Astrocyte (in vitro differentiated cells and primary cell): ENCODE measurements around the gene RNF121. TPM values are rescaled to one million over a fixed set of nuclear protein-coding genes. Genes with fewer than 3 reads are reported as not detected.

Source experiments
- DNase-seq: peaks from one replicate; pipeline ENCODE4 v3.0.0-alpha.2; 2010; ENCODE audit warnings: low read depth
- FAIRE-seq: peaks from 2 replicates; lab custom pipeline; 2011; peaks lifted over from hg19 to GRCh38; lab: Jason Lieb, UNC
- H2AFZ ChIP-seq: 2 replicates; pipeline ENCODE4 v1.6.0; 2012; ENCODE audit warnings: low read depth, low read length, inconsistent platforms
- H3K27ac ChIP-seq: 2 replicates; pipeline ENCODE4 v1.5.1; 2011; ENCODE audit warnings: low read depth, low read length, inconsistent platforms
- H3K27me3 ChIP-seq: 2 replicates; pipeline ENCODE4 v1.6.0; 2011; ENCODE audit warnings: low read length, inconsistent platforms; ENCODE audit not compliant: insufficient read depth
- H3K36me3 ChIP-seq: 2 replicates; pipeline ENCODE4 v1.5.1; 2011; ENCODE audit warnings: low read length, inconsistent platforms; ENCODE audit not compliant: insufficient read depth
- H3K4me1 ChIP-seq: 2 replicates; pipeline ENCODE4 v1.5.1; 2011; ENCODE audit warnings: low read length, inconsistent platforms; ENCODE audit not compliant: insufficient read depth
- H3K4me2 ChIP-seq: 2 replicates; pipeline ENCODE4 v1.6.0; 2012; ENCODE audit warnings: low read length, inconsistent platforms
- H3K4me3 ChIP-seq: 2 replicates; pipeline ENCODE4 v1.5.1; 2011; ENCODE audit warnings: low read depth, mild to moderate bottlenecking, low read length, inconsistent platforms; ENCODE audit not compliant: insufficient read depth
- H3K79me2 ChIP-seq: 2 replicates; pipeline ENCODE4 v1.6.0; 2012; ENCODE audit warnings: mild to moderate bottlenecking, low read length, inconsistent platforms; ENCODE audit not compliant: insufficient read depth
- H3K9ac ChIP-seq: 2 replicates; pipeline ENCODE4 v1.6.0; 2012; ENCODE audit warnings: mild to moderate bottlenecking, low read length, inconsistent platforms
- H3K9me3 ChIP-seq: 2 replicates; pipeline ENCODE4 v1.5.1; 2012; ENCODE audit warnings: low read depth, mild to moderate bottlenecking, low read length, inconsistent platforms; ENCODE audit not compliant: insufficient read depth
- H4K20me1 ChIP-seq: 2 replicates; pipeline ENCODE4 v1.6.0; 2012; ENCODE audit warnings: low read length, inconsistent platforms; ENCODE audit not compliant: insufficient read depth
- H3K27ac Mint-ChIP-seq: one replicate; pipeline ENCODE4 v1.8.0; 2021; ENCODE audit warnings: mild to moderate bottlenecking, mixed read lengths; ENCODE audit not compliant: unreplicated experiment
- H3K27me3 Mint-ChIP-seq: one replicate; pipeline ENCODE4 v1.8.0; 2021; ENCODE audit warnings: low read depth, mixed read lengths; ENCODE audit not compliant: unreplicated experiment
- H3K36me3 Mint-ChIP-seq: one replicate; pipeline ENCODE4 v1.8.0; 2021; ENCODE audit warnings: low read depth, mixed read lengths; ENCODE audit not compliant: unreplicated experiment
- H3K4me1 Mint-ChIP-seq: one replicate; pipeline ENCODE4 v1.8.0; 2021; ENCODE audit warnings: low read depth, mixed read lengths; ENCODE audit not compliant: unreplicated experiment
- H3K4me3 Mint-ChIP-seq: one replicate; pipeline ENCODE4 v1.8.0; 2021; ENCODE audit warnings: mild to moderate bottlenecking, moderate library complexity, mixed read lengths; ENCODE audit not compliant: unreplicated experiment
- H3K9me3 Mint-ChIP-seq: one replicate; pipeline ENCODE4 v1.8.0; 2021; ENCODE audit warnings: mild to moderate bottlenecking, mixed read lengths; ENCODE audit not compliant: unreplicated experiment
- EZH2 ChIP-seq: IDR thresholded peaks from 2 replicates; pipeline ENCODE4 v1.6.1; 2012; ENCODE audit warnings: mild to moderate bottlenecking, low read length, inconsistent platforms; ENCODE audit not compliant: insufficient read depth
- total RNA-seq: library from RNA; stranded (reverse); gene quantifications from 2 replicates; pipeline ENCODE4 v1.2.1, GENCODE V29; 2021
- TF ChIP-seq, protein P1 (sequence below): IDR thresholded peaks from 2 replicates; pipeline ENCODE4 v1.5.1; 2011; ENCODE audit warnings: low read depth, mild to moderate bottlenecking, inconsistent platforms, low read length, moderate library complexity; ENCODE audit not compliant: insufficient read depth

Gene RNF121
- total RNA-seq, 1 donor from 2014 or later, result 73.4 TPM

DNA sequence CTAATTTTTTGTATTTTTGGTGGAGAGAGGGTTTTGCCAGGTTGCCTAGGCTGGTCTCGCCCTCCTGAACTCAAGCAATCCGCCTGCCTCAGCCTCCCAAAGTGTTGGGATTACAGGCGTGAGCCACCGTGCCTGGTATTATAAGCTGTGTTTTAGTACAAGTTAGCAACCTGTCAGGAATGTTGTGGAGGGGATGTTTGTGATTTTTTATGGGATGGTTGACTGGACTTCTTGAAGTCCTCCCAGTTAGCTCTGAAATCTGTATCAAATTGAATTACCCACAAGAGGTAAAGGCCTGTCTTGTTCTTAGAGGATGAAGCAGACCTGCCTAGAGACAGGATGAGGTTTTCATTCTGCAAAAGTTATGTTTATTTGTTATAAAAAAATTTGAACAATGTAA, 35.8 kb downstream of the RNF121 start:
- peaks cover 11% of the 10 kb centered on the region for H3K4me1 ChIP-seq
- TF ChIP-seq, protein P1, sequence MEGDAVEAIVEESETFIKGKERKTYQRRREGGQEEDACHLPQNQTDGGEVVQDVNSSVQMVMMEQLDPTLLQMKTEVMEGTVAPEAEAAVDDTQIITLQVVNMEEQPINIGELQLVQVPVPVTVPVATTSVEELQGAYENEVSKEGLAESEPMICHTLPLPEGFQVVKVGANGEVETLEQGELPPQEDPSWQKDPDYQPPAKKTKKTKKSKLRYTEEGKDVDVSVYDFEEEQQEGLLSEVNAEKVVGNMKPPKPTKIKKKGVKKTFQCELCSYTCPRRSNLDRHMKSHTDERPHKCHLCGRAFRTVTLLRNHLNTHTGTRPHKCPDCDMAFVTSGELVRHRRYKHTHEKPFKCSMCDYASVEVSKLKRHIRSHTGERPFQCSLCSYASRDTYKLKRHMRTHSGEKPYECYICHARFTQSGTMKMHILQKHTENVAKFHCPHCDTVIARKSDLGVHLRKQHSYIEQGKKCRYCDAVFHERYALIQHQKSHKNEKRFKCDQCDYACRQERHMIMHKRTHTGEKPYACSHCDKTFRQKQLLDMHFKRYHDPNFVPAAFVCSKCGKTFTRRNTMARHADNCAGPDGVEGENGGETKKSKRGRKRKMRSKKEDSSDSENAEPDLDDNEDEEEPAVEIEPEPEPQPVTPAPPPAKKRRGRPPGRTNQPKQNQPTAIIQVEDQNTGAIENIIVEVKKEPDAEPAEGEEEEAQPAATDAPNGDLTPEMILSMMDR, result no peak
- TF ChIP-seq EZH2, result no peak
- no peak for FAIRE-seq
- no peak overlapping the region for H3K9ac ChIP-seq
- peaks cover 55% of the 10 kb centered on the region for H3K79me2 ChIP-seq
- H2AFZ ChIP-seq, result no peak overlapping the region
- Mint-ChIP-seq H3K27ac (no peak overlapping the region), H3K27me3 (no peaks in the 10 kb centered on the region), H3K36me3 (peaks cover 12% of the 10 kb centered on the region), H3K9me3 (no peaks in the 10 kb centered on the region), H3K4me1 (peaks cover 23% of the 10 kb centered on the region), H3K4me3 (no peak overlapping the region)
- no peaks in the 10 kb centered on the region for H3K9me3 ChIP-seq
- no peak overlapping the region for H3K27ac ChIP-seq
- H3K4me2 ChIP-seq, result peak overlapping the region; percentile 3
- H3K36me3 ChIP-seq, result peaks cover 35% of the 10 kb centered on the region
- DNase-seq, result no peak
- H3K4me3 ChIP-seq, result no peak overlapping the region
- no peaks in the 10 kb centered on the region for H3K27me3 ChIP-seq
- H4K20me1 ChIP-seq, result peaks cover 34% of the 10 kb centered on the region

DNA sequence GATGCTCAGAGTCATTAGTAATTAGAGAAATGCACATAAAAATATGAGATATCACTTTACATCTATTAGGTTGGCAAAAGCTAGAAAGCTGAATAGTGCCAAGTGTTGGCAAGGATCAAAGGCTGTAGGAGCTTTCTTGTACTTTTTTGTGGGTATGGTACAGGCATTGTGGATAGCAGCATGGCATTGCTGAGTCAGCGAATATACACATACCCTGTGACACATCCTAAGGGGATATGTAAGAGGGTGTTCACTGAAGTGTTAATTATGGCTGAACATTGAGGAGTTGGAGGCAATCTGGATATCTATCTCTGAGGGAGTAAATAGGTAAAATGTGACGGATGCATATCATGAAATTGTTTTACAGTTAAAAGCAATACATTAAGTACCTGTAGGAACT, 42.8 kb downstream of the RNF121 start:
- H3K9me3 Mint-ChIP-seq, result no peaks in the 10 kb centered on the region
- TF ChIP-seq EZH2, result no peak
- TF ChIP-seq, protein P1, result no peak
- H3K27ac ChIP-seq, result no peak overlapping the region
- no peak overlapping the region for H2AFZ ChIP-seq
- no peak overlapping the region for H3K27ac Mint-ChIP-seq
- peaks cover 7% of the 10 kb centered on the region for H3K36me3 Mint-ChIP-seq
- no peaks in the 10 kb centered on the region for H3K27me3 Mint-ChIP-seq
- H4K20me1 ChIP-seq, result peaks cover 37% of the 10 kb centered on the region
- no peaks in the 10 kb centered on the region for H3K27me3 ChIP-seq
- no peak for DNase-seq
- H3K4me3 Mint-ChIP-seq, result no peak overlapping the region
- H3K4me3 ChIP-seq, result no peak overlapping the region
- no peaks in the 10 kb centered on the region for H3K9me3 ChIP-seq
- H3K36me3 ChIP-seq, result peaks cover 30% of the 10 kb centered on the region
- no peaks in the 10 kb centered on the region for H3K4me1 ChIP-seq
- no peak overlapping the region for H3K4me2 ChIP-seq
- no peak overlapping the region for H3K9ac ChIP-seq
- FAIRE-seq, result no peak
- peaks cover 3% of the 10 kb centered on the region for H3K4me1 Mint-ChIP-seq
- H3K79me2 ChIP-seq, result peaks cover 31% of the 10 kb centered on the region

DNA sequence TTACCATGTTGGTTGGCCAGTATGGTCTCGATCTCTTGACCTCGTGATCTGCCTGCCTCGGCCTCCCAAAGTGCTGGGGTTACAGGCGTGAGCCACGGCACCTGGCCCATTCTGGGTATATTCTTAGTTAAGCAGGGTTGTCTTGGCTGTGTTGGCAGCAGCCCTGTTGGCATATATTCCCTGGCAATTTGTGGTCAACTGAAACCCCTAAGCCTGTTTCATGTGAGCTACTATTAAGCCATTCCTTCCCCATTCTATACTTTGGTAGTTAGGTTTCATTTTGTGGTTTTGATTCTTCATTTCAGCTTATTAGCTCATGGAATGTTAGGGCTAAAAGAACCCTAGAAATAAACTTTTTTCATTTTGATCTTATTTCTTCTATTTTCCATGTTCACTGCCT, 47.7 kb downstream of the RNF121 start:
- no peak for FAIRE-seq
- H3K4me1 ChIP-seq, result no peaks in the 10 kb centered on the region
- peaks cover 17% of the 10 kb centered on the region for H3K36me3 ChIP-seq
- H3K27me3 ChIP-seq, result no peaks in the 10 kb centered on the region
- peaks cover 8% of the 10 kb centered on the region for H3K36me3 Mint-ChIP-seq
- no peaks in the 10 kb centered on the region for H3K9me3 Mint-ChIP-seq
- H3K4me2 ChIP-seq, result no peak overlapping the region
- no peaks in the 10 kb centered on the region for H3K27me3 Mint-ChIP-seq
- no peak overlapping the region for H3K4me3 Mint-ChIP-seq
- peaks cover 3% of the 10 kb centered on the region for H3K4me1 Mint-ChIP-seq
- no peak overlapping the region for H3K27ac ChIP-seq
- H2AFZ ChIP-seq, result no peak overlapping the region
- H3K27ac Mint-ChIP-seq, result no peak overlapping the region
- peaks cover 29% of the 10 kb centered on the region for H3K79me2 ChIP-seq
- H4K20me1 ChIP-seq, result peaks cover 63% of the 10 kb centered on the region
- no peak overlapping the region for H3K9ac ChIP-seq
- H3K9me3 ChIP-seq, result no peaks in the 10 kb centered on the region
- no peak for TF ChIP-seq EZH2
- TF ChIP-seq, protein P1, result no peak
- no peak for DNase-seq
- H3K4me3 ChIP-seq, result no peak overlapping the region
